ENCODE results near the gene FNDC1.

Gene FNDC1

GRCh38 chr6:159128978-159129377 is 40.2 kb upstream of the FNDC1 start:
- no peak overlapping the region for H3K27ac ChIP-seq
- no peak for DNase-seq (ENCODE audit: low read depth, low spot score)
- TF ChIP-seq FOXP2 (optimal IDR thresholded peaks at IDR 0.05; ENCODE audit: control extremely low read depth, extremely low read length, insufficient read depth) (no peak), POLR2AphosphoS5 (IDR thresholded peaks at IDR 0.05; ENCODE audit: borderline replicate concordance, low read depth, low read length) (no peak), EZH2 (IDR thresholded peaks at IDR 0.05) (no peak)
- no peaks in the 10 kb centered on the region for H3K9me3 ChIP-seq (ENCODE audit: low read depth, low read length)
- no peaks in the 10 kb centered on the region for H3K36me3 ChIP-seq (ENCODE audit: insufficient read depth, low read length)
- H3K4me3 ChIP-seq = no peak overlapping the region
- no peak overlapping the region for H3K9ac ChIP-seq (ENCODE audit: insufficient read length)

DNA sequence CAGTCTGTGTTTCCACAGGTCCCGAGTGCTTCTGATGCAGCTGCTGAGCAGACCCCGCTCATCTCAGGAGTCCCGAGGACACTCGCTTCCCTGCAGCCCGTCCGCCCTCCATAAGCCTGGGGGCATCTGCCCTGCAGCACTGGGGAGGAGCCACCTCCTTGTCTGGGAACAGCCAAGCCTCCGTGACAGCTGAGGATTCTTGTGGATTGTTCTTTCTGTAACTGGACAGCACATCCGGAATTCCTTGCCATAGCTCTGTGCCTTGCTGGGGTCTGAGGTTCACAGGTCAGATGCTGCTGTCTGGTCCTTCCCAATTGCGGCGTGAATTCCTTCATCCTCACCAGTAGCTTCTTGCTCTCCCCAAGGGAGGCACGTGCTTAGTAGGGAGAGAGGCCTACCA is 38.4 kb upstream of the FNDC1 start:
- Histone ChIP-seq H3K9me3 (ENCODE audit: low read depth, low read length) (no peaks in the 10 kb centered on the region), H3K36me3 (ENCODE audit: insufficient read depth, low read length) (no peaks in the 10 kb centered on the region), H3K4me3 (no peak overlapping the region), H3K9ac (ENCODE audit: insufficient read length) (no peak overlapping the region), H3K27ac (no peak overlapping the region)
- TF ChIP-seq EZH2 (IDR thresholded peaks at IDR 0.05) (no peak), POLR2AphosphoS5 (IDR thresholded peaks at IDR 0.05; ENCODE audit: borderline replicate concordance, low read depth, low read length) (no peak), FOXP2 (optimal IDR thresholded peaks at IDR 0.05; ENCODE audit: control extremely low read depth, extremely low read length, insufficient read depth) (no peak)
- no peak for DNase-seq (ENCODE audit: low read depth, low spot score)

- no peak overlapping the region for H3K27ac ChIP-seq
- H3K9me3 ChIP-seq (ENCODE audit: low read depth, low read length) = no peaks in the 10 kb centered on the region
- no peak for DNase-seq (ENCODE audit: low read depth, low spot score)
- no peak for TF ChIP-seq EZH2 (IDR thresholded peaks at IDR 0.05)
- TF ChIP-seq POLR2AphosphoS5 (IDR thresholded peaks at IDR 0.05; ENCODE audit: borderline replicate concordance, low read depth, low read length) = no peak
- TF ChIP-seq FOXP2 (optimal IDR thresholded peaks at IDR 0.05; ENCODE audit: control extremely low read depth, extremely low read length, insufficient read depth) = no peak
- H3K9ac ChIP-seq (ENCODE audit: insufficient read length) = no peak overlapping the region
- no peaks in the 10 kb centered on the region for H3K36me3 ChIP-seq (ENCODE audit: insufficient read depth, low read length)
- no peak overlapping the region for H3K4me3 ChIP-seq
Observed at GRCh38 chr6:159131709-159132108, 37.5 kb upstream of the FNDC1 start.

GRCh38 chr6:159132664-159133063 is 36.5 kb upstream of the FNDC1 start:
- no peak overlapping the region for H3K4me3 ChIP-seq
- no peak for DNase-seq (ENCODE audit: low read depth, low spot score)
- no peaks in the 10 kb centered on the region for H3K36me3 ChIP-seq (ENCODE audit: insufficient read depth, low read length)
- TF ChIP-seq FOXP2 (optimal IDR thresholded peaks at IDR 0.05; ENCODE audit: control extremely low read depth, extremely low read length, insufficient read depth) = no peak
- TF ChIP-seq EZH2 (IDR thresholded peaks at IDR 0.05) = no peak
- TF ChIP-seq POLR2AphosphoS5 (IDR thresholded peaks at IDR 0.05; ENCODE audit: borderline replicate concordance, low read depth, low read length) = no peak
- no peak overlapping the region for H3K27ac ChIP-seq
- no peak overlapping the region for H3K9ac ChIP-seq (ENCODE audit: insufficient read length)
- H3K9me3 ChIP-seq (ENCODE audit: low read depth, low read length) = no peaks in the 10 kb centered on the region

- Histone ChIP-seq H3K9ac (ENCODE audit: insufficient read length) (no peak overlapping the region), H3K27ac (no peak overlapping the region), H3K9me3 (ENCODE audit: low read depth, low read length) (no peaks in the 10 kb centered on the region), H3K4me3 (no peak overlapping the region), H3K36me3 (ENCODE audit: insufficient read depth, low read length) (no peaks in the 10 kb centered on the region)
- TF ChIP-seq POLR2AphosphoS5 (IDR thresholded peaks at IDR 0.05; ENCODE audit: borderline replicate concordance, low read depth, low read length) (no peak), FOXP2 (optimal IDR thresholded peaks at IDR 0.05; ENCODE audit: control extremely low read depth, extremely low read length, insufficient read depth) (no peak), EZH2 (IDR thresholded peaks at IDR 0.05) (no peak)
- DNase-seq (ENCODE audit: low read depth, low spot score) = peak; percentile 72
Observed at GRCh38 chr6:159134701-159135364, 34.4 kb upstream of the FNDC1 start.

GRCh38 chr6:159137676-159138075 is 31.5 kb upstream of the FNDC1 start:
- peak overlapping the region; percentile 54 for H3K4me3 ChIP-seq
- TF ChIP-seq EZH2 (IDR thresholded peaks at IDR 0.05) = no peak
- TF ChIP-seq POLR2AphosphoS5 (IDR thresholded peaks at IDR 0.05; ENCODE audit: borderline replicate concordance, low read depth, low read length) = peak; percentile 56; the same call in 1 of the 2 replicates
- TF ChIP-seq FOXP2 (optimal IDR thresholded peaks at IDR 0.05; ENCODE audit: control extremely low read depth, extremely low read length, insufficient read depth) = no peak
- H3K9me3 ChIP-seq (ENCODE audit: low read depth, low read length) = no peaks in the 10 kb centered on the region
- DNase-seq (ENCODE audit: low read depth, low spot score) = peak; percentile 81
- H3K9ac ChIP-seq (ENCODE audit: insufficient read length) = no peak overlapping the region
- H3K36me3 ChIP-seq (ENCODE audit: insufficient read depth, low read length) = no peaks in the 10 kb centered on the region
- peak overlapping the region; percentile 74 for H3K27ac ChIP-seq

DNA sequence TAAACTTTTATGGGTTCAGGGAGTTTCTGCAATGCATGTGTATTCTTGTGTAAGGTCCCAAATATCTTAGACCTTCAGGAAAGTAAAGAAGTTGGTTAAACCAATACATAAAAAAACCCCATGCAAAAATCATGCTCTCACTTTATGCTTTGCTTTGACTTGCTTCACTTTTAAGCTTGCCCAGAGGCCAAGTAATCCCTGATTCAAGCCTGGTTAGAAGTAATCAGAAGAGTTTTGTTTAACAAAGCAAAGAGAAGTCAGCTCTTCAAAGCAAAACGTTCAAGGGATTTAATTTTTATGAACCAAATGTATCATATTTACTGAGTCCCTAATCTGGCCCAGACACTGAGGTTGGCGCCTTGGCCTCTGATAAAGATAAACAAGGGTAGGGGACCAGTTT is 26.7 kb upstream of the FNDC1 start:
- Histone ChIP-seq H3K27ac (no peak overlapping the region), H3K9me3 (ENCODE audit: low read depth, low read length) (no peaks in the 10 kb centered on the region), H3K9ac (ENCODE audit: insufficient read length) (no peak overlapping the region), H3K4me3 (no peak overlapping the region), H3K36me3 (ENCODE audit: insufficient read depth, low read length) (no peaks in the 10 kb centered on the region)
- no peak for DNase-seq (ENCODE audit: low read depth, low spot score)
- TF ChIP-seq FOXP2 (optimal IDR thresholded peaks at IDR 0.05; ENCODE audit: control extremely low read depth, extremely low read length, insufficient read depth) (no peak), EZH2 (IDR thresholded peaks at IDR 0.05) (no peak), POLR2AphosphoS5 (IDR thresholded peaks at IDR 0.05; ENCODE audit: borderline replicate concordance, low read depth, low read length) (no peak)

- TF ChIP-seq FOXP2 (optimal IDR thresholded peaks at IDR 0.05; ENCODE audit: control extremely low read depth, extremely low read length, insufficient read depth) = no peak
- TF ChIP-seq POLR2AphosphoS5 (IDR thresholded peaks at IDR 0.05; ENCODE audit: borderline replicate concordance, low read depth, low read length) = no peak
- TF ChIP-seq EZH2 (IDR thresholded peaks at IDR 0.05) = no peak
- Histone ChIP-seq H3K4me3 (no peak overlapping the region), H3K36me3 (ENCODE audit: insufficient read depth, low read length) (no peaks in the 10 kb centered on the region), H3K9ac (ENCODE audit: insufficient read length) (no peak overlapping the region), H3K27ac (no peak overlapping the region), H3K9me3 (ENCODE audit: low read depth, low read length) (no peaks in the 10 kb centered on the region)
- no peak for DNase-seq (ENCODE audit: low read depth, low spot score)
Observed at GRCh38 chr6:159148641-159149040, 20.6 kb upstream of the FNDC1 start.

DNA sequence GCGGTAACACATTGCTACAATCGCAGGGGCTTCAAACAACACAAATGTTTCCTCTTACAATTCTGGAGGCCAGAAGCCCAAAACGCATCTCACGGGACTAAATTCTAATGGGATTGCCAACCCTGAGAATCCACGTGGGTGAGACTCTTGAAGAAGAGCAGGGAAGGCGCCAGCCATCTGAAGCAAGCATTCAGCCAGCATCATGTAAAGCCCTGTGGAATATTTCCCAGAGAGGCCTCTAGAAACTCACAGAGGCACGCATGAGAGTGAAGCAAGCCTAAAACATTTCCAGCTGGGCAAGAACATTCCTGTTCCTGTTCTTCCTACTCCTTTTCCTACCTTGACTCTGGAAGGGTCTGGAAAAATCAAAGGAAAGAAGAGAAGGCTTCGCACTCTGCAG is 19.6 kb upstream of the FNDC1 start:
- no peaks in the 10 kb centered on the region for H3K36me3 ChIP-seq (ENCODE audit: insufficient read depth, low read length)
- H3K27ac ChIP-seq = no peak overlapping the region
- no peak overlapping the region for H3K9ac ChIP-seq (ENCODE audit: insufficient read length)
- DNase-seq (ENCODE audit: low read depth, low spot score) = no peak
- TF ChIP-seq EZH2 (IDR thresholded peaks at IDR 0.05) (no peak), POLR2AphosphoS5 (IDR thresholded peaks at IDR 0.05; ENCODE audit: borderline replicate concordance, low read depth, low read length) (no peak), FOXP2 (optimal IDR thresholded peaks at IDR 0.05; ENCODE audit: control extremely low read depth, extremely low read length, insufficient read depth) (no peak)
- H3K4me3 ChIP-seq = no peak overlapping the region
- no peaks in the 10 kb centered on the region for H3K9me3 ChIP-seq (ENCODE audit: low read depth, low read length)

All from SK-N-MC (cell line).